Breast epithelium (tissue), 4 donors: Measurements from ENCODE around the gene CTCF. TPM values are rescaled to one million over a fixed set of nuclear protein-coding genes. Genes with fewer than 3 reads are reported as not detected.
A peak's percentile ranks its signal among the peaks of the same experiment; 100 is the strongest.

ENCODE experiments used
- DNase-seq, 2 donors: peaks; one replicate each; pipeline ENCODE4 v3.0.0-alpha.2; 2019; ENCODE audit warnings: low spot score in 2 of 2
- H3K27ac ChIP-seq, 2 donors: fragments of 200-600 bp; sonication (generic) in 1 of 2; one replicate each; pipeline ENCODE4 v1.5.1; 2016 to 2019; ENCODE audit warnings: mild to moderate bottlenecking in 1 of 2
- H3K27me3 ChIP-seq, 2 donors: fragments of 200-600 bp; sonication (generic) in 1 of 2; one replicate each; pipeline versions ENCODE4 v1.5.1 to v1.6.0; 2017 to 2019; ENCODE audit warnings: control low read depth in 1 of 2, mild to moderate bottlenecking in 1 of 2
- H3K36me3 ChIP-seq: fragments of 200-600 bp; one replicate; pipeline ENCODE4 v1.5.1; 2019
- H3K4me1 ChIP-seq, 2 donors: fragments of 200-600 bp; sonication (generic); one replicate each; pipeline ENCODE4 v1.5.1; 2016 to 2019; ENCODE audit warnings: control low read depth in 1 of 2
- H3K4me3 ChIP-seq, 3 donors: fragments of 200-600 bp; sonication (generic); 1 replicate in 2 of 3; 2 replicates in 1 of 3; pipeline ENCODE4 v1.5.1; 2016 to 2019; ENCODE audit warnings: mild to moderate bottlenecking in 3 of 3, moderate library complexity in 2 of 3
- H3K9me3 ChIP-seq, 2 donors: fragments of 200-600 bp; sonication (generic) in 1 of 2; one replicate each; pipeline ENCODE4 v1.5.1; 2016 to 2019; ENCODE audit warnings: control low read depth in 1 of 2
- POLR2A ChIP-seq: fragments of 450-650 bp; IDR thresholded peaks from one replicate; pipeline ENCODE4 v1.6.1; 2016; ENCODE audit warnings: antibody characterized with exemption, mild to moderate bottlenecking, moderate library complexity
- POLR2AphosphoS5 ChIP-seq, 3 donors: sonication (generic); formaldehyde crosslinking; IDR thresholded peaks; one replicate each; pipeline ENCODE4 v1.6.1; 2017; ENCODE audit warnings: antibody characterized with exemption in 3 of 3
- intact Hi-C: fragments of 100-400 bp; cut with DNase I; formaldehyde crosslinking; loops from one replicate; pipeline ENCODE4 v1.15.1; 2023; ENCODE audit warnings: low total_unique reads
- total RNA-seq, 3 donors: library from RNA; depleted of rRNA; stranded (reverse); fragments of >200 nt; gene quantifications; one replicate each; pipeline ENCODE4 v1.1.0, GENCODE V29; 2016
- TF ChIP-seq, protein P1 (sequence below), 3 donors: fragments of 450-650 bp; IDR thresholded peaks; one replicate each; pipeline ENCODE4 v1.5.1; 2016 to 2017; ENCODE audit warnings: antibody characterized with exemption in 3 of 3, mild to moderate bottlenecking in 3 of 3, moderate library complexity in 3 of 3

The CTCF gene
- total RNA-seq, 3 donors from 2014 or later, result 27.8 to 51.7 (median 38.0) TPM

DNA sequence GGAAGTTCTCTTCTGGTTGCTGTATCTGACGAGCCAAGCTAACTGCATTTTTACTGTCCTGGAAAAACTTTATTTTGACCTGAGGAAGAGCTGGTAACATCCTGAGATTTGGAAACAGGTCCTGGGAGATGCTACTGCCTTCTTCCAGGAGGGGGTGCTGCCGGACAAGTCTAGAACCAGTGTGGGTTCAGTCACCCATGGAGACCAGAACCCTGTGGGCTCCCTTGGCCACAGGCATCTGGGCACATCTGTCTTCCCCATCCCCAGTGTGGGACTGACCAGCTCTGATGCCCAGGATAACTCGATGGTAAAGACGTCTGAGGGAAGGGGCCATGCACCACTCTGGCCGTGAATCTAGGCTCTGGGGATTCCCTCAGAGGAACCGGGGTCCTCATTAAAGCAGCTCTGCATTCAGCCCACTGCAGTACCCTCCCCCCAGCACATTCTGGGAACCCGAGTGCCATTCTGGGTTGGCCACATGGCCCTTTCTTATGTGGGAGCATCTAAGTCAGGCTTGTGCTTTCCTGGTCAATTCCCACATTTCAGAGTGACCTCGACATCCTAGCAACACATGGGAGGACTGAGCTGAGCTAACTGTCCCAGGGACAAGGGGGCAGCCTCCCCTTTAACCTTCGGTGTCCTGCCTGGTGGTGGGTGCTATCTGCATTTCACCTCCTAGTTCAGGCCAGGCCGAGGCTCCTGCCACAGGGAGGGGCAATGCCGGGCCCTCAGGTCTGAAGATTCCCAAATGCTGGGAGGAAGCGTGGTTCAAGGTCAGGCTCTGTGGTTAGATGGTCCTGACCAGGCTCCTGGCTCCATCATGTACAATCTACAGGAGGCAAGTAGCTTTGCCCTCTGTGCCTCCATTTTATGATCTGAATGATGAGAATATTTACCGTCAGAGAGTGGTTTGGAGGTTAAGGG, 110.7 kb downstream of the CTCF start:
- no peaks in the 10 kb centered on the region for H3K27me3 ChIP-seq
- H3K36me3 ChIP-seq, result no peaks in the 10 kb centered on the region
- intact Hi-C loops, result no loop called here
- H3K9me3 ChIP-seq, result no peaks in the 10 kb centered on the region
- H3K4me1 ChIP-seq, result peaks cover 0 to 18% of the 10 kb centered on the region in 2 donors
- peak overlapping the region; percentile 76 to 80 for H3K27ac ChIP-seq
- no peak overlapping the region for H3K4me3 ChIP-seq
- TF ChIP-seq, protein P1, sequence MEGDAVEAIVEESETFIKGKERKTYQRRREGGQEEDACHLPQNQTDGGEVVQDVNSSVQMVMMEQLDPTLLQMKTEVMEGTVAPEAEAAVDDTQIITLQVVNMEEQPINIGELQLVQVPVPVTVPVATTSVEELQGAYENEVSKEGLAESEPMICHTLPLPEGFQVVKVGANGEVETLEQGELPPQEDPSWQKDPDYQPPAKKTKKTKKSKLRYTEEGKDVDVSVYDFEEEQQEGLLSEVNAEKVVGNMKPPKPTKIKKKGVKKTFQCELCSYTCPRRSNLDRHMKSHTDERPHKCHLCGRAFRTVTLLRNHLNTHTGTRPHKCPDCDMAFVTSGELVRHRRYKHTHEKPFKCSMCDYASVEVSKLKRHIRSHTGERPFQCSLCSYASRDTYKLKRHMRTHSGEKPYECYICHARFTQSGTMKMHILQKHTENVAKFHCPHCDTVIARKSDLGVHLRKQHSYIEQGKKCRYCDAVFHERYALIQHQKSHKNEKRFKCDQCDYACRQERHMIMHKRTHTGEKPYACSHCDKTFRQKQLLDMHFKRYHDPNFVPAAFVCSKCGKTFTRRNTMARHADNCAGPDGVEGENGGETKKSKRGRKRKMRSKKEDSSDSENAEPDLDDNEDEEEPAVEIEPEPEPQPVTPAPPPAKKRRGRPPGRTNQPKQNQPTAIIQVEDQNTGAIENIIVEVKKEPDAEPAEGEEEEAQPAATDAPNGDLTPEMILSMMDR (IDR thresholded peaks at IDR 0.05), result peak; percentile 63 to 75 (median 71)
- TF ChIP-seq POLR2A (no peak), POLR2AphosphoS5 (IDR thresholded peaks at IDR 0.05) (no peak)
- DNase-seq, result peak; percentile 53 to 74

DNA sequence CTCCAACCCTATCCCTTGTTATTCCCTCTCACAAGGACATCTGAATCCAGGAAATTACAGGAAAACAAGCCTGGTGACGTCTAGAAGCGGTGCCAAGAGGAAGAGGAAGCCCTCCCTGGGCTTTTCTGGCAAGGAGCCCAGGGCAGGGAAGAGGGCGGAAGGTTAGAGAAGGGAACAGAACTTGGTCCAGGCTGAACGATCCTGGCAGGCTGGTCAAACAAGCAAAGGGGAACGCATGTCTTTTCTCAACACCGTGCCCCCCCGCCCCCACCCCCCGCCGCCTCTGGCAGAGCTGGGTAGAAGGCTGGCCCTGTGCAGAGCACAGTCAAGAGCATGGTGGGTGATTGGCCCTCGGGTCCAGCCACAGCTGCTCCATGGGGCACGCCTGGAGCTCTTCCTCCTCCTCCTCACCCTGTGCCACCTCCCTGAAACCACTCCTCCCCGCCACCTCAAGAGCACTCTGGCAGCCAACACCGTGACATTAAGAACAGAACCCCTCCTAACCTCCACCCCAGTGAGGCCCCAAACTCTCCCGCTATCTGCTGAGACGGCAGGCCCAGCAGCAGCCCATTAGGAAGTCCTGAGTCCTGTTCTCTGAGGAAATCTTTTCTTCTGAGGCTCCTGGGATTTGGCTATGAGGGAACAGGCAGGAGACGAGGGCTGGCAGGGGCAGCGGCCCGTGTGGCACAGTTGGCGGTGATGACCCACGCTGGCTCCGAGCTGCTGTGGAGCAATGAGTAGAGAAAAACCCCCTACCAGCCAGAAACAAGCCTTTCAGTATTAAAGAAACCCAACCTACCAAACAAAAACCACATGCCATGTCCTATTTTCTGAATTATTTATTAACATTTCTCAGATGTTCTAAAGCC, 111.6 kb downstream of the CTCF start:
- Histone ChIP-seq H3K36me3 (no peaks in the 10 kb centered on the region), H3K9me3 (no peaks in the 10 kb centered on the region), H3K27ac (peak overlapping the region; percentile 76 to 80), H3K4me1 (peaks cover 0 to 18% of the 10 kb centered on the region in 2 donors), H3K27me3 (no peaks in the 10 kb centered on the region), H3K4me3 (peak overlapping the region in 1 of 3 donors; percentile 22)
- intact Hi-C loops, result no loop called here
- DNase-seq, result peak in 1 of 2 donors; percentile 43
- TF ChIP-seq POLR2A (no peak), POLR2AphosphoS5 (IDR thresholded peaks at IDR 0.05) (peak; percentile 62 to 66 (median 63))
- TF ChIP-seq, protein P1 (IDR thresholded peaks at IDR 0.05), result no peak

DNA sequence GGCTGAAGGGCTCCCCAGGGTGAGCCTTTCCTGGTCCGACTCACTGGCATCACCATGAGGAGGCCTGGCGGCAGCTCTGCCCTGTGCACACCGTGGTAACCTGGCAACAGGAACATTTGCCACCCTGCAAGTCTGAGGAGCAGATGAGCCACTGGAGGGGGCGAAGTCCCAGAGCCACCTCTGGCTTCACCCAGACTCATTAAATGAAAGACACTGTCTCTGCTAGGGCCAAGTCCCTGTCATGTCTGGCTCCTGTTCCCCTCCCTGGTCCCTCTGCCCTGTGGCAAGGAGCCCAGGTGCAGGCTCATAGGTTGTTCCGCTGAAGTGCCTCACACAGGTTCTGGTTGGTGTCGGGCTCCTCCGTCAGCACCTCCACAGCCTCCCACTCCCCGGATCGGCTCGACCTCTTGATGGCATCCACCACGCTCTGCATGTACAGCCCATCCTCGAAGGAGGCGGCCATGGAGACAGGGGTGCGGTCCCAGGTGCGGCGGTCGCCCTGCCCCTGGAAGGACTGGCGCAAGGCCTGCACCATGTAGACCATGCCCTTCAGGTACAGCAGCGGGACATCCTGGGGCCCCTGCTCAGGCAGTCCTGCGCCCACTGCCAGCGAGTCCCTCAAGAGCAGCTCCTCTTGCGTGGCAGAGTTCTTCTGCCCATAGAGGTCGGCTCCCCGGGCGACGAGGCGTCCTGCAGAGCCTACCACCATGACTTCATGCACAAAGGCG, 112.7 kb downstream of the CTCF start:
- Histone ChIP-seq H3K27me3 (no peaks in the 10 kb centered on the region), H3K36me3 (no peaks in the 10 kb centered on the region), H3K4me1 (peaks cover 0 to 18% of the 10 kb centered on the region in 2 donors), H3K4me3 (no peak overlapping the region), H3K27ac (peak overlapping the region; percentile 76 to 80), H3K9me3 (no peaks in the 10 kb centered on the region)
- intact Hi-C loops, result no loop called here
- no peak for DNase-seq
- TF ChIP-seq POLR2A (no peak), POLR2AphosphoS5 (IDR thresholded peaks at IDR 0.05) (no peak)
- TF ChIP-seq, protein P1 (IDR thresholded peaks at IDR 0.05), result no peak

DNA sequence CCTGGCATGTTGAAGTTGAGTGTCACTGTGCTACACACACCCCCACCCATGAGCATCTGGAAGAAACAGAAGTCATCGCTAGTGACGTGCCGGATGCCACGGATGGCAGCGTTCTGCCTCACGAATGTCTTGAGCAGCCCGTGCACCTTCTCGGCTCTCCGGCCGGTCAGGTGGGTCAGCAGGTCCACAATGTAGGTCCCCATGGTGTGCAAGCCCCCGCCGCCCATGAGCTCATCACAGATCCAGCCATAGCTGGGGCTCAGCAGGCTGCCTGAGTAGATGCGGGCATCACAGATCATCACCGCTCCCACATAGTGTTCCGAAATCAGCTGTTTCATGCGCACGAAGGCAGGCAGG, 113.2 kb downstream of the CTCF start:
- Histone ChIP-seq H3K4me3 (no peak overlapping the region), H3K36me3 (no peaks in the 10 kb centered on the region), H3K27ac (peak overlapping the region in 1 of 2 donors; percentile 76), H3K27me3 (no peaks in the 10 kb centered on the region), H3K4me1 (peaks cover 0 to 18% of the 10 kb centered on the region in 2 donors), H3K9me3 (no peaks in the 10 kb centered on the region)
- TF ChIP-seq, protein P1 (IDR thresholded peaks at IDR 0.05), result no peak
- intact Hi-C loops, result no loop called here
- no peak for DNase-seq
